Adrenal gland (tissue), 5 donors: ENCODE results near the gene CERS1.

Source experiments
- POLR2A ChIP-seq, 2 donors: fragments of 450-650 bp; IDR thresholded peaks; one replicate each; pipeline ENCODE4 v1.6.1; 2017; ENCODE audit warnings: antibody characterized with exemption in 2 of 2, mild to moderate bottlenecking in 2 of 2, moderate library complexity in 1 of 2
- TF ChIP-seq, protein P1 (sequence below), 6 experiments: fragments of 450-650 bp in 4 of 6; fragments of 200-600 bp in 2 of 6; sonication (generic) in 1 of 6; IDR thresholded peaks; 1 replicate in 5 of 6; 2 replicates in 1 of 6; pipeline versions ENCODE4 v1.5.1 to v1.8.0; 2016 to 2021; ENCODE audit warnings: antibody characterized with exemption in 6 of 6, mild to moderate bottlenecking in 2 of 6, moderate library complexity in 1 of 6
- donor health status: DM: no; HTN: no; CAD: no.

DNA sequence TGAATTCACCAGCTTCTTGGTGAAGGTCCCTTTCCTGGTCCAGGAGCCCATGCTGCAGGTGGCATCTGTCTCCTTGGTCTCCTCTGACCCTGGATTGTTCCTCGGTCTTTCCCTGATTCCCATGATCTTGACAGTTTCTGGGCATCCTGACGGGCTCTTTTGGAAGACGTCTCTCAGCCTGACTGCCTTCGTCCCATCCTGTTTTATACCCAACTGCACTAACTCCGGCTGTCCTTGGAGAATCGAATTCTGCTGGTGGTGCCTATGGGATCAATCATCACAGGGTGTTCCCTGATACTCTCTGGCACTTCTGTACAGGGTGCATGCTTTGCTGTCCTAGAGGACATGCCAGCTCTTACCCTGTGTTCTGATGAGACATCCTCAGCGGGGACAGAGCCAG, 19.1 kb downstream of the CERS1 start:
- TF ChIP-seq, protein P1, sequence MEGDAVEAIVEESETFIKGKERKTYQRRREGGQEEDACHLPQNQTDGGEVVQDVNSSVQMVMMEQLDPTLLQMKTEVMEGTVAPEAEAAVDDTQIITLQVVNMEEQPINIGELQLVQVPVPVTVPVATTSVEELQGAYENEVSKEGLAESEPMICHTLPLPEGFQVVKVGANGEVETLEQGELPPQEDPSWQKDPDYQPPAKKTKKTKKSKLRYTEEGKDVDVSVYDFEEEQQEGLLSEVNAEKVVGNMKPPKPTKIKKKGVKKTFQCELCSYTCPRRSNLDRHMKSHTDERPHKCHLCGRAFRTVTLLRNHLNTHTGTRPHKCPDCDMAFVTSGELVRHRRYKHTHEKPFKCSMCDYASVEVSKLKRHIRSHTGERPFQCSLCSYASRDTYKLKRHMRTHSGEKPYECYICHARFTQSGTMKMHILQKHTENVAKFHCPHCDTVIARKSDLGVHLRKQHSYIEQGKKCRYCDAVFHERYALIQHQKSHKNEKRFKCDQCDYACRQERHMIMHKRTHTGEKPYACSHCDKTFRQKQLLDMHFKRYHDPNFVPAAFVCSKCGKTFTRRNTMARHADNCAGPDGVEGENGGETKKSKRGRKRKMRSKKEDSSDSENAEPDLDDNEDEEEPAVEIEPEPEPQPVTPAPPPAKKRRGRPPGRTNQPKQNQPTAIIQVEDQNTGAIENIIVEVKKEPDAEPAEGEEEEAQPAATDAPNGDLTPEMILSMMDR (IDR thresholded peaks at IDR 0.05): no peak
- no peak for TF ChIP-seq POLR2A (IDR thresholded peaks at IDR 0.05)
